Trophoblast cell (in vitro differentiated cells and primary cell): ENCODE measurements around the gene SH2D2A.

Experiments
- DNase-seq, 2 donors: peaks; one replicate each; pipeline ENCODE4 v3.0.0-alpha.2; 2016
- H2AFZ ChIP-seq: 2 replicates; pipeline ENCODE4 v1.6.1; 2013; ENCODE audit warnings: low read length, moderate library complexity, mild to moderate bottlenecking; ENCODE audit not compliant: insufficient read depth, poor library complexity
- H2AK5ac ChIP-seq: 2 replicates; pipeline ENCODE4 v1.6.1; 2013; ENCODE audit warnings: mild to moderate bottlenecking, low read length
- H2BK120ac ChIP-seq: 2 replicates; pipeline ENCODE4 v1.6.1; 2013; ENCODE audit warnings: low read length, mild to moderate bottlenecking, moderate library complexity; ENCODE audit not compliant: insufficient read depth, poor library complexity
- H2BK12ac ChIP-seq: 2 replicates; pipeline ENCODE4 v1.6.1; 2013; ENCODE audit warnings: mild to moderate bottlenecking, low read length, moderate library complexity
- H2BK5ac ChIP-seq: 2 replicates; pipeline ENCODE4 v1.6.1; 2013; ENCODE audit warnings: low read length, low read depth, moderate library complexity, mild to moderate bottlenecking; ENCODE audit not compliant: poor library complexity
- H3K14ac ChIP-seq: 2 replicates; pipeline ENCODE4 v1.6.1; 2013; ENCODE audit warnings: mild to moderate bottlenecking, low read length
- H3K18ac ChIP-seq: 2 replicates; pipeline ENCODE4 v1.6.1; 2013; ENCODE audit warnings: mild to moderate bottlenecking, low read length
- H3K23ac ChIP-seq: 2 replicates; pipeline ENCODE4 v1.6.1; 2013; ENCODE audit warnings: low read length
- H3K27ac ChIP-seq: 2 replicates; pipeline ENCODE4 v1.5.1; 2013; ENCODE audit warnings: low read depth, mild to moderate bottlenecking, inconsistent platforms, low read length, moderate library complexity
- H3K27me3 ChIP-seq: 2 replicates; pipeline ENCODE4 v1.6.1; 2013; ENCODE audit warnings: inconsistent platforms, mild to moderate bottlenecking, low read length, moderate library complexity; ENCODE audit not compliant: insufficient read depth
- H3K36me3 ChIP-seq, 2 experiments: 1 replicate in 1 of 2; 2 replicates in 1 of 2; pipeline ENCODE4 v1.6.1; 2013; ENCODE audit warnings: low read length in 2 of 2, mild to moderate bottlenecking in 2 of 2, moderate library complexity in 1 of 2; ENCODE audit not compliant: insufficient read depth in 2 of 2, control insufficient read depth in 1 of 2
- H3K4ac ChIP-seq: 2 replicates; pipeline ENCODE4 v1.6.1; 2013; ENCODE audit warnings: low read depth, mild to moderate bottlenecking, low read length, moderate library complexity
- H3K4me1 ChIP-seq, 2 experiments: 1 replicate in 1 of 2; 2 replicates in 1 of 2; pipeline ENCODE4 v1.6.1; 2013; ENCODE audit warnings: low read length in 2 of 2, mild to moderate bottlenecking in 2 of 2, moderate library complexity in 1 of 2; ENCODE audit not compliant: insufficient read depth in 2 of 2, control insufficient read depth in 1 of 2
- H3K4me2 ChIP-seq: 2 replicates; pipeline ENCODE4 v1.6.1; 2013; ENCODE audit warnings: inconsistent platforms, mild to moderate bottlenecking, low read length, moderate library complexity
- H3K4me3 ChIP-seq: 2 replicates; pipeline ENCODE4 v1.5.1; 2013; ENCODE audit warnings: mild to moderate bottlenecking, low read depth, low read length, inconsistent platforms
- H3K79me1 ChIP-seq: one replicate; pipeline ENCODE4 v1.6.1; 2013; ENCODE audit warnings: low read length
- H3K79me2 ChIP-seq: 2 replicates; pipeline ENCODE4 v1.6.1; 2013; ENCODE audit warnings: low read length, mild to moderate bottlenecking; ENCODE audit not compliant: control insufficient read depth, insufficient read depth, poor library complexity
- H3K9ac ChIP-seq: 2 replicates; pipeline ENCODE4 v1.6.1; 2013; ENCODE audit warnings: mild to moderate bottlenecking, low read length
- H3K9me3 ChIP-seq: 2 replicates; pipeline ENCODE4 v1.6.1; 2013; ENCODE audit warnings: low read depth, mild to moderate bottlenecking, control low read depth, inconsistent platforms, low read length; ENCODE audit not compliant: insufficient read depth
- H4K12ac ChIP-seq: 2 replicates; pipeline ENCODE4 v1.6.1; 2013; ENCODE audit warnings: low read depth, mild to moderate bottlenecking, low read length, moderate library complexity
- H4K8ac ChIP-seq: 2 replicates; pipeline ENCODE4 v1.6.1; 2013; ENCODE audit warnings: low read depth, mild to moderate bottlenecking, low read length, moderate library complexity
- H4K91ac ChIP-seq: one replicate; pipeline ENCODE4 v1.6.1; 2013; ENCODE audit warnings: low read depth, mild to moderate bottlenecking, low read length, moderate library complexity
- WGBS: extraction: QIAGEN DNeasy Blood & Tissue Kit; methylation state at CpG from one replicate; pipeline ENCODE4 v1.1.7; 2013; ENCODE audit warnings: missing lambda C conversion rate; ENCODE audit not compliant: insufficient read length, insufficient coverage; ENCODE audit errors: extremely low coverage; 5-methylcytosine and 5-hydroxymethylcytosine counted together

The SH2D2A gene

GRCh38 chr1:156797212-156797871 is 19.3 kb downstream of the SH2D2A start:
- Histone ChIP-seq H3K23ac (no peak overlapping the region), H3K4me2 (no peak overlapping the region), H3K14ac (no peak overlapping the region), H3K9me3 (no peaks in the 10 kb centered on the region), H4K91ac (no peak overlapping the region), H3K9ac (no peak overlapping the region), H4K8ac (no peak overlapping the region), H3K4me3 (no peak overlapping the region), H3K4ac (no peak overlapping the region), H3K79me1 (no peaks in the 10 kb centered on the region), H2BK12ac (no peak overlapping the region), H3K27me3 (no peaks in the 10 kb centered on the region), H3K18ac (no peak overlapping the region), H3K36me3 (peaks cover 34 to 64% of the 10 kb centered on the region in 2 experiments), H2BK5ac (no peak overlapping the region), H2AFZ (no peak overlapping the region), H4K12ac (no peak overlapping the region), H2AK5ac (no peak overlapping the region), H2BK120ac (no peak overlapping the region), H3K27ac (no peak overlapping the region), H3K79me2 (no peaks in the 10 kb centered on the region), H3K4me1 (peaks cover 0 to 2% of the 10 kb centered on the region in 2 experiments)
- no CpG with 5 or more reads among the region's 4 CpGs for WGBS
- peak; percentile 84 to 90 for DNase-seq

- no peak overlapping the region for H4K91ac ChIP-seq
- H3K79me1 ChIP-seq = no peaks in the 10 kb centered on the region
- no peak overlapping the region for H3K4me2 ChIP-seq
- H2BK5ac ChIP-seq = no peak overlapping the region
- H2BK12ac ChIP-seq = no peak overlapping the region
- H3K27ac ChIP-seq = no peak overlapping the region
- H3K4ac ChIP-seq = no peak overlapping the region
- no peak overlapping the region for H3K18ac ChIP-seq
- no peak overlapping the region for H4K12ac ChIP-seq
- DNase-seq = peak; percentile 60 to 64
- no CpG with 5 or more reads among the region's 8 CpGs for WGBS
- no peak overlapping the region for H2BK120ac ChIP-seq
- no peak overlapping the region for H4K8ac ChIP-seq
- H3K14ac ChIP-seq = no peak overlapping the region
- H3K23ac ChIP-seq = no peak overlapping the region
- H2AK5ac ChIP-seq = no peak overlapping the region
- H3K4me1 ChIP-seq = peaks cover 0 to 2% of the 10 kb centered on the region in 2 experiments
- H3K4me3 ChIP-seq = no peak overlapping the region
- H3K79me2 ChIP-seq = no peaks in the 10 kb centered on the region
- no peak overlapping the region for H3K9ac ChIP-seq
- no peaks in the 10 kb centered on the region for H3K27me3 ChIP-seq
- no peaks in the 10 kb centered on the region for H3K9me3 ChIP-seq
- H3K36me3 ChIP-seq = peaks cover 32 to 65% of the 10 kb centered on the region in 2 experiments
- H2AFZ ChIP-seq = no peak overlapping the region
Observed at GRCh38 chr1:156796340-156797097, 20.1 kb downstream of the SH2D2A start.

GRCh38 chr1:156795787-156796186 is 20.9 kb downstream of the SH2D2A start:
- no peak for DNase-seq
- H3K27me3 ChIP-seq = no peaks in the 10 kb centered on the region
- no peak overlapping the region for H2BK5ac ChIP-seq
- no peak overlapping the region for H3K4me2 ChIP-seq
- no peak overlapping the region for H2AK5ac ChIP-seq
- no peak overlapping the region for H4K91ac ChIP-seq
- H3K79me2 ChIP-seq = no peaks in the 10 kb centered on the region
- no peak overlapping the region for H2BK120ac ChIP-seq
- H4K12ac ChIP-seq = no peak overlapping the region
- no peak overlapping the region for H3K18ac ChIP-seq
- no CpG with 5 or more reads among the region's 7 CpGs for WGBS
- H3K36me3 ChIP-seq = peaks cover 35 to 64% of the 10 kb centered on the region in 2 experiments
- no peaks in the 10 kb centered on the region for H3K79me1 ChIP-seq
- H3K9me3 ChIP-seq = no peaks in the 10 kb centered on the region
- H2AFZ ChIP-seq = no peak overlapping the region
- no peak overlapping the region for H3K4me3 ChIP-seq
- peaks cover 0 to 2% of the 10 kb centered on the region in 2 experiments for H3K4me1 ChIP-seq
- no peak overlapping the region for H4K8ac ChIP-seq
- no peak overlapping the region for H2BK12ac ChIP-seq
- no peak overlapping the region for H3K23ac ChIP-seq
- H3K27ac ChIP-seq = no peak overlapping the region
- no peak overlapping the region for H3K14ac ChIP-seq
- H3K9ac ChIP-seq = no peak overlapping the region
- H3K4ac ChIP-seq = no peak overlapping the region

- Histone ChIP-seq H3K9me3 (no peaks in the 10 kb centered on the region), H3K4ac (no peak overlapping the region), H4K91ac (no peak overlapping the region), H3K79me2 (no peaks in the 10 kb centered on the region), H2AK5ac (no peak overlapping the region), H3K4me2 (no peak overlapping the region), H2BK12ac (no peak overlapping the region), H3K9ac (no peak overlapping the region), H3K23ac (no peak overlapping the region), H3K79me1 (no peaks in the 10 kb centered on the region), H3K18ac (no peak overlapping the region), H4K8ac (no peak overlapping the region), H3K4me3 (no peak overlapping the region), H3K27ac (no peak overlapping the region), H2BK5ac (no peak overlapping the region), H3K36me3 (peaks cover 34 to 60% of the 10 kb centered on the region in 2 experiments), H3K4me1 (peaks cover 0 to 2% of the 10 kb centered on the region in 2 experiments), H2BK120ac (no peak overlapping the region), H3K27me3 (no peaks in the 10 kb centered on the region), H4K12ac (no peak overlapping the region), H2AFZ (no peak overlapping the region), H3K14ac (no peak overlapping the region)
- no CpG with 5 or more reads among the region's 5 CpGs for WGBS
- no peak for DNase-seq
Observed at GRCh38 chr1:156795374-156795733, 21.3 kb downstream of the SH2D2A start.
